Activated T-helper 1 cell treated with anti-CD3 and anti-CD28 coated beads, Interleukin-2, amount 50 U/mL, for 16 hours (primary cell): ENCODE data around the gene TMEM217.
"Not testable (repeated sequence)": the region's sequence is repeated elsewhere in the genome, so short reads cannot be mapped to it uniquely, and the experiment has no call there.

ENCODE experiments used
- DNase-seq, 2 donors: peaks; one replicate each; pipeline ENCODE4 v3.0.0-alpha.2; 2020; ENCODE audit warnings: low read depth in 1 of 2, low spot score in 1 of 2

TMEM217 gene

DNA sequence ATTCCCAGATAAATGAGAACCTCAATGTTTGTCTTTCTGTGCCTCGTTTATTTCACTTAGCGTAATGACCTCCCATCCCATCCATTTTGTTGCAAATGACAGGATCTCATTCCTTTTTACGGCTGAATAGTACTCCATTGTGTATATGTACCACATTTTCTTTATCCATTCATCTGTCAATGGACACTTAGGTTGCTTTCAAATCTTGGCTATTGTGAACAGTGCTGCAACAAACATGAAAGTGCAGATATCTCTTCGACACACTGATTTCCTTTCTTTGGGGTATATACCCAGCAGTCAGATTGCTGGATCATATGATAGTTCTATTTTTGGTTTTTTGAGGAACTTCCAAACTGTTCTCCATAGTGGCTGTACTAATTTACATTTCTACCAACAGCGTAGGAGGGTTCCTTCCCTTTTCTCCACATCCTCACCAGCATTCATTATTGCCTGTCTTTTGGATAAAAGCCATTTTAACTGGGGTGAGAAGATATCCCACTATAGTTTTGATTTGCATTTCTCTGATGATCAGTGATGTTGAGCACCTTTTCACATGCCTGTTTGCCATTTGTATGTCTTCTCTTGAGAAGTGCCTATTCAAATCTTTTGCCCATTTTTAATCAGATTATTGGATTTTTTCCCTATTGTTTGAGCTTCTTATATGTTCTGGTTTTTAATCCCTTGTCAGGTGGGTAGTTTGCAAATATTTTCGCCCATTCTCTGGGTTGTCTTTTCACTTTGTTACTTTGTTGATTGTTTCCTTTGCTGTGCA, 71.8 kb downstream of the TMEM217 start:
- not testable (repeated sequence) for DNase-seq

DNA sequence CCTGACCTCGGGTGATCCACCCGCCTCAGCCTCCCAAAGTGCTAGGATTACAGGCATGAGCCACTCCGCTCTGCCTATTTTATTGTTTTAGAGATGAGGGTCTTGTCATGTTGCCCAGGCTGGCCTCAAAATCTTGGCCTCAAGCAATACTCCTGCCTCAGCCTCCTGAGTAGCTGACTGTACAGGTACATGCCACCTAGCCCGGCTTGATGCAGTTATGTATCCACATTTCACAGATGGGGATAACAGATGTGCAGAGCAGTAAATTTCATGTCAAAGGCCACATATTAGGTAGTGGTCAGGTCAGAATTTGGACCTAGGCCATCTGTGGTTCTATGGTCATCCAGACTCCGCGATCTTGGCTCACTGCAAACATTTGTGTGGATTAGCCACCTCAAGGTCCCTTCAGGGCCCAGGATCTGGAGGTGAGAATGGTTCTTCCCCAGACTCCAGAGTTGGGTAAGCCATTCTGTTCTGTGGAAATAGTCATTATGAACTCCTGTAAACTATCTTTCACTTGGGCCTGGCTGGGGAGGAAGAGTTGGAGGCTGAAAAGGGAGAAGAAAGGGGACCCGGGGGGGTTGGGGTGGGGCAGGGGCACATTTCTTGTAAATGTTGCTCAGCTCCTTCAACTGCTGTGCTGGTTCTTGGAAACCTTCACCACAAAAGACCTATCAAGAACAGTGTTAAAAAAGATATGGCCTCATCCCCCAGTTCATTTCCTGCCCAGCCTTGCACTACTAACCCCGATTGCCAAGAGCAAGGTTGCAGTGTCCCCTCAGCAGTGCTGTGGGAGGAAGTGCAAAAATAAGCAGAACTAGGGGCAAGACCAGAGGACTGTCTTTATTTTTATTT, 75.0 kb downstream of the TMEM217 start:
- peak in 1 of 2 donors; percentile 46 for DNase-seq

DNA sequence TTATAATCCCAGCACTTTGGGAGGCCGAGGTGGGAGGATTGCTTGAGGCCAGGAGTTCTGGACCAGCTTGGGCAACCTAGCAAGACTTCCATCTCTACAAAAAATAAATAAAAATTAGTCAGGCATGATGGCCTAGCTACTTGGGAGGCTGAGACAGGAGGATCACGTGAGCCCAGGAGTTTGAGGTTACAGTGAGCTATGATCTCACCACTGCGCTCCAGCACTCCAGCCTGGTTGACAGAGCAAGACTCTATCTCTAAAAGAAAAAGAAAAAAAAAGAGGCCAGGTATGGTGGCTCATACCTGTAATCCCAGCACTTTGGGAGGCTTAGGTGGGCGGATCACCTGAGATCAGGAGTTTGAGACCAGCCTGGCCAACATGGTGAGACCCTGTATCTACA, 77.3 kb downstream of the TMEM217 start:
- DNase-seq: not testable (repeated sequence)

DNA sequence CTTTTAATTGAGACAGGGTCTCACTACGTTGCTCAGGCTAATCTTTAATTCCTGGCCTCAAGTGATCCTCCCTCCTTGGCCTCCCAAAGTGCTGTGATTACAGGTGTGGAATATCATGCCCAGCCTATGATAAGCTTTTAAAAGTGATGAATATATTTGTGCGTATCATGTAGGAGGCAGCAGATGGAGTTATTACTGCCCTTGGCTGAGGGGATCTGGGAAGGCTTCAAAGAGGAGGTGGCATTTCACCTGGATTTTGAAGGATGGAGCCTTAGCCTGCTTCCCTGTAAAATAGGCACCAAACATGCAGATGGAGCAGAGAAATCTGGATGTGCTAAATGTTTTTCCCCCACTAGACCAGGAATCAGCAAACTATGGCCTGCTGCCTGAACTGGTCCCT, 77.9 kb downstream of the TMEM217 start:
- DNase-seq: no peak

DNA sequence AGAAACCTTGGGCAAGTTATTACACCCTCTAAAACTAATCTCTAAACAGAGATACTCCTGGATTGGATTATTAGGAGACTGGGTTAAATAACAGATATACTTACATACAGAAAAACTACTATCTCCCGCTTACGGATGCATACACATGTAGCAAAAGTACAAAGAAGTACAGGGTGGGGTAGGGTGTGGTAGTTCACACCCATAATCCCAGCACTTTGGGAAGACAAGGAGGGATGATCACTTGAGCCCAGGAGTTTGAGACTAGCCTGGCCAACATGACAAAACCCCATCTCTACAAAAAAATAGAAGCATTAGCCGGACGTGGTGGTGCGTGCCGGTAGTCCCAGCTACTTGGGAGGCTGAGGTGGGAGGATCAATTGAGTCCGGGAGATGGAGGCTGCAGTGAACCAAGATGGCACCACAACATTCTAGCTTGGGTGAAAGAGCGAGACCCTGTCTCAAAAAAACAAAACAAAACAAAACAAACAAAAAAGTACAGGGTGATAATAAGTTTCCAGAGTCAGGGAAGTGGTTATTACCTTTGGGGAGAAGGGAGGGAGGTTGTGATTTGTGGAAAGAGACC, 79.9 kb downstream of the TMEM217 start:
- DNase-seq: no peak

DNA sequence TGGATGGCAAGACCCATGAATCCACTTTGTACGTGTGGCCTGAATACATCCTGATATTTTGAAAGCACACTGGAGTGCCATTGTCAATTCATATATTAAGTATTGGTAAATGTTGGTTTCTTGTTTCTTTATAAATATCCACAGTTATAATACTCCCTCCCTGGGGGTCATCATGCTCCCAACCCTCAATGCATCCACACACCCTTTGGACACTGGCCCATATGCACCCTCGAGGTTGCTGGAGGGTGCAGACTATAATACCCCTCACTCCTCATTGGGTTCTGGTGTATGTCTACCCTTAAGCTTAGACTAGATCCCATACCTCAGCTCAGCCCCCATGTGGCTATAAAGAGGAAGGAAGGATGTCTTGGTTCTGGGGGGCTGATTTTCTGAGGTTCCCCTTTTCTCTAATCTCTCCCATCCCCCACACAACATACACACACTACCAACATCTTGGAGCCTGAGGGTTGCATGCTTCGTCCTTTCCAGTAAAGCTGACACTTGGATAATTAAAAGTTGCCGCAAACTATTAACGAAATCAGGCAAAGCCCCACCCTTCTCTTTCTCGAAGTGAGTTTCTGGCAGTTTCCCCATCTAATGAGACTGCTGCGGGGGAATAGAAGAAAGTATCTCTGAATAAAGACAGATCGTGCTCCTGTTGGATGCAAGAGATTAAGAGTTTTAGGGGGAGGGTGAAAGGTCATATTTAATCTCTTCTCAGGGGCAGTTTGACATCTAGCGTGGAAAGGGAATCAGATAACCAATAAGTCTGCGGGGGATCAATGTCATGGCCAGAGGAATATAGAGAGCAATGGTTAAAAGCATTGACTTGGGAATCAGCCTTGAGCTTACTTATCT, 80.6 kb downstream of the TMEM217 start:
- no peak for DNase-seq

DNA sequence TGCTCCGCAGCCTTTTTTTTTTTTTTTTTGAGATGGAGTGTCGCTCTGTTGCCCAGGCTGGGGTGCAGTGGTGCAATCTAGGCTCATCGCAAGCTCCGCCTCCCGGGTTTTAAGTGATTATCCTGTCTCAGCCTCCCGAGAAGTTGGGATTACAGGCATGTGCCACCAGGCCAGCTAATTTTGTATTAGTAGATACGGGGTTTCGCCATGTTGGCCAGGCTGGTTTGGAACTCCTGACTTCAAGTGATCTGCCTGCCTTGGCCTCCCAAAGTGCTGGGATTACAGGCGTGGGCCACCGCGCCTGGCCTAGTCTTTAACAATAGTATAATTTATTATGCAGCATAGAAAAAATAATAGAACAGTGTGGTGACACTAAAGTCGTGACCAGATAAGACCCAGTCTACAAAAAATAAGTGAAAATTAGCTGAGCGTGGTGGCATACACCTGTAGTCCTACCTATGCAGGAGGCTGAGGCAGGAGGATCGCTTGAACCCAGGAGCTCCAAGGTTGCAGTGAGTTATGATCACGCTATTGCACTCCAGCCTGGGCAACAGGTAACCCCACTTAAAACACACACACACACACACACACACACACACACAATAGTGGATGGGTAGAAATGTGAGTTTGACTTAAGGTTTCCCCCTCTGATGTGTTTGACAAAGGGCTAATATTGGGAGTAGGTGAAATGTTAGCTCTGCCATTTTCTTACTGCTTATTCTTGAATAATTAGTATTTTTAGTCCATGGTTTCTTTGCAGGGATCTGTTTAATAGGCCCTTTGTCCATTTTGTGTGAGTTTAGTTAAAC, 81.5 kb downstream of the TMEM217 start:
- no peak for DNase-seq

DNA sequence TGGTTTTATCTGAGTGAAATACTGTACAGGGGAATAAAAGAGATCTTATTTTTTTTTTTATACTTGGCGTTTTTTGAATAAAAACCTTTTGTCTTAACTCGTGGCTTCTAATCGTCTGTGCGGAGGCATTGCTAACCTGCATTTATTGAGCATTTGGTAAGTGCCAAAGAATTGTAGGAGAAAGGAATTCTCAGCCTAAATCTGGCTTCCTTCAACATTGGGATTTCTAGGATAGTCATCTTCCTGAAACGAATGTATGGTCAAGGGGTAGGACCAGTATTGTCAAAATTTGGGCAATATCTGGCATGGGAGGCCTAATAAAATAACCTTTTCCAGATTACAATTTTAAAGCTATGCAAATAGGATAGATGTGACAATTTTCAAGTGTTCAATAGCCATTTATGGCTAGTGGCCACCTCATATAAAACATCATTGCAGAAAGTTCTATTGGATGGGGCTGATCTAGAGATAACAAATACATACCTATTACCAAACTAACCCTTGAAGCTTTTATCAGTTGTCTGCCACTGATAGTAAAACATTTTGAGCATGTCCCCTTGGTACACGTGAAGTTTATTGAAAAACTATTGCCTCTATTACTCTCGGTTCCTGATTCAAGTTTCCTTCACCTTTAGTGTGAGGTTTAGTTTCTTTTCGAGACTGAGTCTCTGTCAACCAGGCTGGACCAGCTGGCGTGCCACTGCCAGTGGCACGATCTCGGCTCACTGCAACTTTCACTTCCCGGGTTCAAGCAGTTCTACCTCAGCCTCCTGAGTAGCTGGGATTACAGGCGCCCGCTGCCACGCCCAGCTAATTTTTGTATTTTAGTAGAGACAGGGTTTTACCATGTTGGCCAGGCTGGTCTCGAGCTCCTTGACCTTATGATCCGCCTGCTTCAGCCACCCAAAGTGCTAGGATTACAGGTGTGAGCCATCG, 82.3 kb downstream of the TMEM217 start:
- DNase-seq: no peak

DNA sequence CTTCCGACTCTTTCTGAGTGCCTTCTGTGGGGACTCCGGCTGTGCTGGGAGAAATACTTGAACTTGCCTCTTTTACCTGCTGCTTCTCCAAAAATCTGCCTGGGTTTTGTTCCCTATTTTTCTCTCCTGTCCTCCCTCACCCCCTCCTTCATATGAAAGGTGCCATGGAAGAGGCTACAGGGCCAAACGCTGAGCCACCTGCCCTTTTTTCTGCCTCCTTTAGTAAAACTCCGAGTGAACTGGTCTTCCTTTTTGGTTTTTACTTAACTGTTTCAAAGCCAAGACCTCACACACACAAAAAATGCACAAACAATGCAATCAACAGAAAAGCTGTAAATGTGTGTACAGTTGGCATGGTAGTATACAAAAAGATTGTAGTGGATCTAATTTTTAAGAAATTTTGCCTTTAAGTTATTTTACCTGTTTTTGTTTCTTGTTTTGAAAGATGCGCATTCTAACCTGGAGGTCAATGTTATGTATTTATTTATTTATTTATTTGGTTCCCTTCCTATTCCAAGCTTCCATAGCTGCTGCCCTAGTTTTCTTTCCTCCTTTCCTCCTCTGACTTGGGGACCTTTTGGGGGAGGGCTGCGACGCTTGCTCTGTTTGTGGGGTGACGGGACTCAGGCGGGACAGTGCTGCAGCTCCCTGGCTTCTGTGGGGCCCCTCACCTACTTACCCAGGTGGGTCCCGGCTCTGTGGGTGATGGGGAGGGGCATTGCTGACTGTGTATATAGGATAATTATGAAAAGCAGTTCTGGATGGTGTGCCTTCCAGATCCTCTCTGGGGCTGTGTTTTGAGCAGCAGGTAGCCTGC, 83.2 kb downstream of the TMEM217 start:
- no peak for DNase-seq

DNA sequence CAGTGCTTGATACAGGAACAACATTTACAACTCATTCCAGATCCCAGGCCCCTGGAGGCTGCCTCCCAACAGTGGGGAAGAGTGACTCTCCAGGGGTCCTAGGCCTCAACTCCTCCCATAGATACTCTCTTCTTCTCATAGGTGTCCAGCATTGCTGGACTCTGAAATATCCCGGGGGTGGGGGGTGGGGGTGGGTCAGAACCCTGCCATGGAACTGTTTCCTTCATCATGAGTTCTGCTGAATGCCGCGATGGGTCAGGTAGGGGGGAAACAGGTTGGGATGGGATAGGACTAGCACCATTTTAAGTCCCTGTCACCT, 83.8 kb downstream of the TMEM217 start:
- no peak for DNase-seq

DNA sequence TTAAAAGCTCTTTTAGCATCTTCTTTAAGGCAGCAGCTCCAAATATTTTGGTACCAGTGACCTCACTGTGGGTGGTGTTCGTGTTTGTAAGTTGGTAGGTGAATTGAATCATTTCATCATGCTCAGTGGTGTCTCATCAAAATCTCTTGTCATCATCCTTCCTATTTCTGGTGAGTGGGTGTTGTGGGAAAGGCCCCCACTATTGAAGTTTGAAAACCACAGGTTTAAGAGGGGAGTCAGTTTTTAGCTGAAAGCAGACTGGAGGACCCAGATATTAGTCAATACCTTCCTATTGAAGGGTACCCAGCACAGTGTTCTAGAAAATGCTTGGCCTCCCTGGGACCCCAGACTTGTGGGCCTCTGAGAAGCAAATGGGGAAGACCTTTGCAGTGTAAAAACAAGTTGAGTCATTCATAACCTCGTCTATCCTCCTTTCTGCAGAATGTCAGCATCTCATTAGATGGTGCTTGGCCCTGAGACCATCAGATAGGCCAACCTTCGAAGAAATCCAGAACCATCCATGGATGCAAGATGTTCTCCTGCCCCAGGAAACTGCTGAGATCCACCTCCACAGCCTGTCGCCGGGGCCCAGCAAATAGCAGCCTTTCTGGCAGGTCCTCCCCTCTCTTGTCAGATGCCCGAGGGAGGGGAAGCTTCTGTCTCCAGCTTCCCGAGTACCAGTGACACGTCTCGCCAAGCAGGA, 84.3 kb downstream of the TMEM217 start:
- DNase-seq: peak in 1 of 2 donors; percentile 34

DNA sequence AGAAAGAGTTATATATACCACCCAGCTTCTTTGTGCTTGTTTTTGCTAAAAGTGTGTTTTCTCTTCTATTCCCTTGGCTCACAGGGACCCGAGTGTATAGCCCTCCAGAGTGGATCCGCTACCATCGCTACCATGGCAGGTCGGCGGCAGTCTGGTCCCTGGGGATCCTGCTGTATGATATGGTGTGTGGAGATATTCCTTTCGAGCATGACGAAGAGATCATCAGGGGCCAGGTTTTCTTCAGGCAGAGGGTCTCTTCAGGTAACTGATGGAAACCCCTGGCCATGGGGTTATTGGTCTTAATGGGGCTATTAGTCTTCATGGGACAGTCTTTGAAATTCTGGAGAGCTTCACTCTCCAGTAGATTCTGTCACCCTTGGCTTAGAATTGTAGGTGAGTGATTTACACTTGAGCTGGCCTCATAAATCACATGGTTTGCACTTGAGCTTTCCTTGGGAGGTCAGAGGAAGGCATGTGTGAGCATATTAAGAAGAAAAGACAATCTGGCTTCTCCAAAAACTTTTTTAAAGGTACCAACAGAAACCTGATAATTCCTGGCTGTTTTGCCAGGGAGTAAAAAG, 84.9 kb downstream of the TMEM217 start:
- no peak for DNase-seq

DNA sequence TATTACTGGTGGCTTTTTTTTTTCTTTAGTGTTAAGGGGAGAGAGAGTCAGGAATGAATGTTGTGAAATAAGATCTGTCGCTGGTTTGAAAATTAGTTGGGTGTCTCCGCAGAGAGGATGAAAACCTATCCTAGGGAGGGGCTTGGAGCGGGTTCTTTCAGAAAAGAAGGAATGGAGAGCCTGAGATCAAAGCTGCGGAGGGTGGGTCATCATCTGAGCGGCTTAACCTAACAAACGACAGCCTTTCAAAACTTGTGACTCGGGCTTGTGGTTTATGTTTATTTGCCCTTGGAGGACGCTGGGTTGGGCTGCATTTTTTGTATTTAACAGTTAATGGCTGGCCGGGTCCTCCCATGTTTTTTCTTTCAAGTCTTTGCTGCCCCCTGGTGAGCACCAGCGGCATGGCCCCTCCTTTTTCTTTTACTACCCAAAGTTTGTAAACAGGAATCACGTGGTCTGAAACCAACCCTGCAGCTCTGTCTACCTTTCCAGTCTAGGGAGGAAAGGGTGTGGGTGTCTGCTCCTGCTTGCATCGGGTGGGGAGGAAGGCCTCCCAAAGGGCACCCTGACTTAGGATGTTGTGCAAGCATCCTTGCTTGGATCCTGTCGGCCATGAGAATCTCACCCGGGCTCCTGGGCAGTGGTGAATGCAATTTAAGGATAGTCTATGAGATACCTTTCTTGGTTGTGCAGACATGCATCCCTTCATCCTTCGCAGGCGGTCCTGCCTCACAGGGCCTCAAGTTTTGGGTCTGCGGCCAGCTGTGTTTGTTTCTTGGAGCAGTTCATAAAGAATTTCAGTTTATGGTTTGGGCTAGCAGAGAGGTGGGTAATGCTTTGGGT, 85.8 kb downstream of the TMEM217 start:
- DNase-seq: peak; percentile 78 to 82

DNA sequence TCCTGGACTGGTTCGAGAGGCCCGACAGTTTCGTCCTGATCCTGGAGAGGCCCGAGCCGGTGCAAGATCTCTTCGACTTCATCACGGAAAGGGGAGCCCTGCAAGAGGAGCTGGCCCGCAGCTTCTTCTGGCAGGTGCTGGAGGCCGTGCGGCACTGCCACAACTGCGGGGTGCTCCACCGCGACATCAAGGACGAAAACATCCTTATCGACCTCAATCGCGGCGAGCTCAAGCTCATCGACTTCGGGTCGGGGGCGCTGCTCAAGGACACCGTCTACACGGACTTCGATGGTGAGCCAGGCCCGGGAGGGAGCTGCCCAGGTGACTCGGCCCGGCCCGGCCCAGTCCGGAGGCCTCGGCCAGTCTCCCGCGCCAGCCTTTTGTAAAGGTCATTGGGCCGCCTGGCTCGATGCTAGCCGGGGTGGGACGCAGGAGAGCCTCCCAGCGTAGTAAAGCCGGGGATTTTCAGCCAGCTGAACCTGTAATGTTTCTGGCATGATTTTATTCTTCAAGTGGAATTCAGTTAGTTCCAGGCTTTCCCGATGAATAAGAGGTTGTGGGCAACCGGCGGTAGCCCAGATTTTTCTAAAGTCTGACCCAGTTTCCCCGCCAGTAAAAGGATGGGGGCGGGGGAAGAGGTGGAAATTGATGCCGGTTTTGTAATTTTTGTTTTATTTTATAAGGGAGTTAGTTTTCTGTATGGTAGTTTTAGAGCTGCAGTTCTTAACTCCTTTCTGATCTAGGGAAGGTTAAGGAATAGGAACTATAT, 86.6 kb downstream of the TMEM217 start:
- no peak for DNase-seq

DNA sequence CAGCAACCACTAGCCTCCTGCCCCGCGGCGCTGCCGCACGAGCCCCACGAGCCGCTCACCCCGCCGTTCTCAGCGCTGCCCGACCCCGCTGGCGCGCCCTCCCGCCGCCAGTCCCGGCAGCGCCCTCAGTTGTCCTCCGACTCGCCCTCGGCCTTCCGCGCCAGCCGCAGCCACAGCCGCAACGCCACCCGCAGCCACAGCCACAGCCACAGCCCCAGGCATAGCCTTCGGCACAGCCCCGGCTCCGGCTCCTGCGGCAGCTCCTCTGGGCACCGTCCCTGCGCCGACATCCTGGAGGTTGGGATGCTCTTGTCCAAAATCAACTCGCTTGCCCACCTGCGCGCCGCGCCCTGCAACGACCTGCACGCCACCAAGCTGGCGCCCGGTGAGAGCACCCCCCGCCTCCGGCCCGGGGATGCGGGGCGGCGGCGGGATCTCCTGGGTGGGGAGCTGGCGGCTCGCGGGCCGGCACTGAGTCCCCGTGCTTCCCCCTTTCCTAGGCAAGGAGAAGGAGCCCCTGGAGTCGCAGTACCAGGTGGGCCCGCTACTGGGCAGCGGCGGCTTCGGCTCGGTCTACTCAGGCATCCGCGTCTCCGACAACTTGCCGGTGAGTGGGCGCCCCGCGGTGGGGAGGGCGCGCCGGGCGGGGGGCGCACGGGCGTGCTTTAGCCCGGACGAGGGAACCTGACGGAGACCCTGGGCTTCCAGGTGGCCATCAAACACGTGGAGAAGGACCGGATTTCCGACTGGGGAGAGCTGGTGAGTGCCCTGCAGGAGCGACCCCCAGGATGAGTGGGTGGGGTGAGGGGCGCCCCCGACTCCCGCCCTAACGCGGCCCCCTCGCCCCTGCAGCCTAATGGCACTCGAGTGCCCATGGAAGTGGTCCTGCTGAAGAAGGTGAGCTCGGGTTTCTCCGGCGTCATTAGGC, 87.4 kb downstream of the TMEM217 start:
- peak in 1 of 2 donors; percentile 32 for DNase-seq
